Esophagus muscularis mucosa (tissue), 4 donors: ENCODE results near the gene DGKB. TPM values are rescaled to one million over a fixed set of nuclear protein-coding genes. Genes with fewer than 3 reads are reported as not detected.

Experiments used
- DNase-seq: peaks from one replicate; pipeline ENCODE4 v3.0.0-alpha.2; 2017; ENCODE audit errors: extremely low spot score
- H3K27ac ChIP-seq, 4 donors: fragments of 200-600 bp; sonication (generic); replicated peaks in 1 of 4; 1 replicate in 3 of 4; 2 replicates in 1 of 4; pipeline ENCODE4 v1.5.1; 2016 to 2019; ENCODE audit warnings: mild to moderate bottlenecking in 1 of 4
- H3K27me3 ChIP-seq, 4 donors: fragments of 200-600 bp; sonication (generic); one replicate each; pipeline versions ENCODE4 v1.5.1 to v1.6.0; 2016 to 2019
- H3K36me3 ChIP-seq, 4 donors: fragments of 200-600 bp; sonication (generic); one replicate each; pipeline ENCODE4 v1.5.1; 2016 to 2019
- H3K4me1 ChIP-seq, 4 donors: fragments of 200-600 bp; sonication (generic); one replicate each; pipeline ENCODE4 v1.5.1; 2016 to 2019
- H3K4me3 ChIP-seq, 4 donors: fragments of 200-600 bp; sonication (generic); 1 replicate in 2 of 4; 2 replicates in 2 of 4; pipeline ENCODE4 v1.5.1; 2016 to 2019; ENCODE audit warnings: mild to moderate bottlenecking in 4 of 4, moderate library complexity in 1 of 4
- H3K9me3 ChIP-seq, 4 donors: fragments of 200-600 bp; sonication (generic); 1 replicate in 3 of 4; 2 replicates in 1 of 4; pipeline ENCODE4 v1.5.1; 2016 to 2019
- CTCF ChIP-seq, 3 experiments: fragments of 200-600 bp in 2 of 3; fragments of 450-650 bp in 1 of 3; sonication (generic) in 2 of 3; IDR thresholded peaks; one replicate each; pipeline ENCODE4 v1.5.1; 2017 to 2019; ENCODE audit warnings: antibody characterized with exemption in 3 of 3, mild to moderate bottlenecking in 2 of 3, moderate library complexity in 1 of 3
- EP300 ChIP-seq: sonication (generic); formaldehyde crosslinking; IDR thresholded peaks from one replicate; pipeline ENCODE4 v1.6.1; 2017; ENCODE audit warnings: antibody characterized with exemption
- POLR2A ChIP-seq: fragments of 450-650 bp; IDR thresholded peaks from one replicate; pipeline ENCODE4 v1.6.1; 2017; ENCODE audit warnings: antibody characterized with exemption, moderate library complexity, mild to moderate bottlenecking, low read depth
- POLR2AphosphoS5 ChIP-seq, 2 donors: sonication (generic); formaldehyde crosslinking; IDR thresholded peaks; one replicate each; pipeline ENCODE4 v1.6.1; 2017; ENCODE audit warnings: antibody characterized with exemption in 2 of 2
- WGBS: methylation state at CpG from one replicate; pipeline ENCODE4 v1.1.5; 2018; 5-methylcytosine and 5-hydroxymethylcytosine counted together
- intact Hi-C: fragments of 100-400 bp; cut with DNase I; formaldehyde crosslinking; loops from one replicate; pipeline ENCODE4 v1.15.1; 2023
- total RNA-seq, 4 donors: library from RNA; depleted of rRNA; stranded (reverse); fragments of >200 nt; gene quantifications; one replicate each; pipeline versions ENCODE4 v1.1.0 to v1.2.1, GENCODE V29; 2016

Gene DGKB
- total RNA-seq, 4 donors from 2014 or later: 10.4 to 18.5 (median 16.0) TPM

DNA sequence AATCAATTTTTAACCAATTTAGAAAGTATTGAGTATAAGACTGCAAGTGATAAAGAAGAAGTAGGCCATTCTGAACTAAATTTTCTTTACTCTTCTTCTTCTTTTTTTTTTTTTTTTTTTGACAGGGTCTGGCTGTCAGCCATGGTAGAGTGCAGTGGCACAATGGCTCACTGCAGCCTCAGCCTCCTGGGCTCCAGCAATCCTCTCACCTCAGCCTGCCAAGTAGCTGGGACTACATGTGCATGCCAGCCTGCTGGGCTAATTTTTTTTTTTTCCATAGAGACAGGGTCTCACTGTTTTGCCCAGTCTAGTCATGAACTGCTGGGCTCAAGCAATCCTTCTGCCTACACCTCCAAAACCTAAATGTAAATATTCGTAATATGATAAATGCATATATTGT, 63.2 kb downstream of the DGKB start:
- no peaks in the 10 kb centered on the region for H3K27me3 ChIP-seq
- no peaks in the 10 kb centered on the region for H3K36me3 ChIP-seq
- 93% methylated on average over 1 of the region's 1 CpG for WGBS
- intact Hi-C loops: no loop called here
- no peak overlapping the region for H3K4me3 ChIP-seq
- DNase-seq: no peak
- peaks cover 6 to 24% (median 11%) of the 10 kb centered on the region in 4 donors for H3K4me1 ChIP-seq
- no peaks in the 10 kb centered on the region for H3K9me3 ChIP-seq
- no peak overlapping the region for H3K27ac ChIP-seq
- no peak for TF ChIP-seq POLR2A

GRCh38 chr7:14837216-14837615, 65.3 kb downstream of the DGKB start:
- Histone ChIP-seq H3K27ac (no peak overlapping the region), H3K4me1 (peaks cover 8 to 25% (median 13%) of the 10 kb centered on the region in 4 donors)
- intact Hi-C loops: no loop called here

DNA sequence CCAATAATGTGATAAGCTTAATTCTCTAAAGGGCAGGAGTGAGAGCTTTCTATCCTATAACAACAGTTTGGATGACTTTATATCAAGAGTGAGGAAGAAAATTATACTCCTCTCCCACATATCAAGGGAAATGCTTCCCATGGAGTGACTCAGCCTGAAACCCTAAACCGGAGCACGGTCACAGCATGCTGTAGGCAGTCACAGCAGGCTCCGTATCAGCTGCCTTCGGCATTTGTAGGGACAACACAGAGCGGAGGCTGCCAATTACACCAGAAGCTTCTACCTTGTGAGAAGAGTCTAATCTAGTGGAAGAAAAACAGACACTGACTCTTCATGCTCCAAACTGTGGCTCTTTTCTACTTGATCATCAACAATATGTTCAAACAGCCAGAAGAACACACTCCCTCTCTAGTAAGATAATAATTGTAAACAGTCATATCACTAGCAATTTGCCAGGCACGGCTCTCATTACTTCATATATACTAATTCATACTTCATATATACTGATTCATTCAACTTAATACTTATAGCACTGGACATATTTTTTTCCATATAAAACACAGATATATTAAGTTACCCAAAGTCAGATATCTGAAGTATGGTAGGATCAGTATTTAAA, 65.9 kb downstream of the DGKB start:
- Histone ChIP-seq H3K4me3 (no peak overlapping the region), H3K4me1 (peaks cover 8 to 25% (median 13%) of the 10 kb centered on the region in 4 donors), H3K36me3 (no peaks in the 10 kb centered on the region), H3K27me3 (no peaks in the 10 kb centered on the region), H3K9me3 (no peaks in the 10 kb centered on the region), H3K27ac (no peak overlapping the region)
- TF ChIP-seq POLR2AphosphoS5 (IDR thresholded peaks at IDR 0.05) (no peak), CTCF (IDR thresholded peaks at IDR 0.05) (no peak), EP300 (no peak), POLR2A (no peak)
- intact Hi-C loops: no loop called here
- 71% methylated on average over 6 of the region's 6 CpGs for WGBS
- DNase-seq: no peak

More at GRCh38 chr7:14837216-14837615, 65.3 kb downstream of the DGKB start:
- TF ChIP-seq CTCF (IDR thresholded peaks at IDR 0.05) (no peak), EP300 (no peak), POLR2AphosphoS5 (IDR thresholded peaks at IDR 0.05) (no peak), POLR2A (no peak)
- no peak overlapping the region for H3K4me3 ChIP-seq
- no peaks in the 10 kb centered on the region for H3K36me3 ChIP-seq
- H3K9me3 ChIP-seq: no peaks in the 10 kb centered on the region
- DNase-seq: no peak
- H3K27me3 ChIP-seq: no peaks in the 10 kb centered on the region

- no peaks in the 10 kb centered on the region for H3K9me3 ChIP-seq
- intact Hi-C loops: no loop called here
- no peak for TF ChIP-seq POLR2A
- DNase-seq: no peak
- H3K36me3 ChIP-seq: no peaks in the 10 kb centered on the region
- 87% methylated on average over 4 of the region's 4 CpGs for WGBS
- H3K27me3 ChIP-seq: no peaks in the 10 kb centered on the region
- no peak overlapping the region for H3K27ac ChIP-seq
- no peak overlapping the region for H3K4me3 ChIP-seq
- H3K4me1 ChIP-seq: peaks cover 8 to 25% (median 13%) of the 10 kb centered on the region in 4 donors
Observed at GRCh38 chr7:14836006-14836405, 66.5 kb downstream of the DGKB start.

DNA sequence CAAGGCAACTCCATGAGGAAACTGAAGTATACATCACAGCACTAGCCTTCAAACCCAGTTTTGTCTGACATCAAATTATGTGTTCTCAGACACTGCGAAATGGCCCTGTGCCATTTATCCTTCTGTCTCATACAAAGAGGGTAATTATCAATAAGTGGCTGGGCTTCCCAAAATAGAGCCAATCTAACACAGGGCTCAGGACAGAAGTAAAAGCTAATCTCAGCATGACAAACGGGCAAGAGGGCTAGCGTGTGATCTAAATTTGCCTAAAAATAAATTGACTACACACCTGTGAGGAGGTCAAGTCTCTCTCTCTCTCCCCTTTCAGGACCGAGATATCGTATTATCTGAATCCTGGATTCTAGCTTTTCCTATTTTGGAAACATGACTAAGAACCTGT, 67.2 kb downstream of the DGKB start:
- no peak for DNase-seq
- no peak overlapping the region for H3K27ac ChIP-seq
- H3K4me3 ChIP-seq: no peak overlapping the region
- H3K4me1 ChIP-seq: peaks cover 8 to 25% (median 13%) of the 10 kb centered on the region in 4 donors
- no peaks in the 10 kb centered on the region for H3K36me3 ChIP-seq
- H3K27me3 ChIP-seq: no peaks in the 10 kb centered on the region
- no peaks in the 10 kb centered on the region for H3K9me3 ChIP-seq
- no peak for TF ChIP-seq POLR2AphosphoS5 (IDR thresholded peaks at IDR 0.05)
- TF ChIP-seq CTCF (IDR thresholded peaks at IDR 0.05): no peak
- TF ChIP-seq POLR2A: no peak
- TF ChIP-seq EP300: no peak
- WGBS: 78% methylated on average over 5 of the region's 5 CpGs
- intact Hi-C loops: no loop called here

DNA sequence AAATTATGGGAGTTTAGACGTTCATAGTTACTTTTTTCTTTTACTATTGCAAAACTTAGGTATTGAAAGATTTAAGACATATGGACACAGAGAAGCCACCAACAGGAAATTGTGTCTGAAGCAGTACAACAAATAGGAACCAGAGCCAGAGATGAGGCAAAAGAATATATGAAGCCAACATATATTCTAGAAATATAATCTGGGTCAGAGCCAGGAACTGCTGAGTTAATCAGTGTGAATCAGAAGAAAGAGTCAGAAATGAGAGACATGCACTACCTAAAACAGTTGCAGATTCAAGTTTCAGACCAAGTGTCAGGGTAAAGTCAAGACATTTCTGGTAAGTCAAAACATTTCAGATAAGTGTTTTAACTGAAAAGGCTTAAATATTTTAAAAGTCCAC, 67.7 kb downstream of the DGKB start:
- no peaks in the 10 kb centered on the region for H3K27me3 ChIP-seq
- DNase-seq: no peak
- no peak overlapping the region for H3K4me3 ChIP-seq
- no peak overlapping the region for H3K27ac ChIP-seq
- peaks cover 8 to 25% (median 13%) of the 10 kb centered on the region in 4 donors for H3K4me1 ChIP-seq
- H3K36me3 ChIP-seq: no peaks in the 10 kb centered on the region
- no peak for TF ChIP-seq CTCF (IDR thresholded peaks at IDR 0.05)
- TF ChIP-seq EP300: no peak
- TF ChIP-seq POLR2A: no peak
- TF ChIP-seq POLR2AphosphoS5 (IDR thresholded peaks at IDR 0.05): no peak
- 72% methylated on average over 1 of the region's 1 CpG for WGBS
- intact Hi-C loops: no loop called here
- no peaks in the 10 kb centered on the region for H3K9me3 ChIP-seq
